OCI-LY1 (cell line): ENCODE results near the gene SEMG2.

Experiments
- H2AFZ ChIP-seq: fragments of 200-600 bp; sonication (generic), shearing (Covaris generic); 2 replicates; pipeline ENCODE4 v1.6.0; 2014; ENCODE audit warnings: antibody characterized with exemption, mild to moderate bottlenecking, low read length
- H3F3A ChIP-seq: fragments of 200-600 bp; sonication (generic), shearing (Covaris generic); 2 replicates; pipeline ENCODE4 v1.6.0; 2014; ENCODE audit warnings: mild to moderate bottlenecking, antibody characterized with exemption, low read length, moderate library complexity; ENCODE audit not compliant: insufficient read depth
- H3K27ac ChIP-seq: fragments of 200-600 bp; sonication (generic); 2 replicates; pipeline ENCODE4 v1.5.1; 2014; ENCODE audit warnings: low read length, mixed run types, mild to moderate bottlenecking, low read depth; ENCODE audit not compliant: poor library complexity, severe bottlenecking
- H3K27me3 ChIP-seq: fragments of 200-600 bp; sonication (generic); 2 replicates; pipeline ENCODE4 v1.6.0; 2014; ENCODE audit warnings: antibody characterized with exemption, mild to moderate bottlenecking, low read length, moderate library complexity; ENCODE audit not compliant: insufficient read depth
- H3K36me3 ChIP-seq: fragments of 200-600 bp; sonication (generic); 2 replicates; pipeline ENCODE4 v1.6.1; 2014; ENCODE audit warnings: mild to moderate bottlenecking, antibody characterized with exemption, low read length, moderate library complexity, mixed read lengths; ENCODE audit not compliant: insufficient read depth
- H3K4me1 ChIP-seq: fragments of 200-600 bp; sonication (generic); 2 replicates; pipeline ENCODE4 v1.5.1; 2014; ENCODE audit warnings: mild to moderate bottlenecking, low read length, moderate library complexity; ENCODE audit not compliant: insufficient read depth, severe bottlenecking
- H3K4me2 ChIP-seq: fragments of 200-600 bp; sonication (generic), shearing (Covaris generic); 2 replicates; pipeline ENCODE4 v1.6.1; 2014; ENCODE audit warnings: low read length
- H3K4me3 ChIP-seq: fragments of 200-600 bp; sonication (generic); 2 replicates; pipeline ENCODE4 v1.5.1; 2014; ENCODE audit warnings: low read length, low read depth, mild to moderate bottlenecking, mixed read lengths; ENCODE audit not compliant: poor library complexity, severe bottlenecking
- H3K79me2 ChIP-seq: fragments of 200-600 bp; shearing (Covaris generic); 2 replicates; pipeline ENCODE4 v1.6.1; 2016; ENCODE audit warnings: mixed run types, low read length, mixed read lengths; ENCODE audit not compliant: insufficient read depth
- H3K9ac ChIP-seq: fragments of 200-600 bp; sonication (generic), shearing (Covaris generic); 2 replicates; pipeline ENCODE4 v1.6.1; 2014; ENCODE audit warnings: mild to moderate bottlenecking, low read length, mixed read lengths
- H3K9me2 ChIP-seq: fragments of 200-600 bp; sonication (generic), shearing (Covaris generic); 2 replicates; pipeline ENCODE4 v1.6.1; 2014; ENCODE audit warnings: low read depth, mild to moderate bottlenecking, low read length, mixed read lengths
- H3K9me3 ChIP-seq: fragments of 200-600 bp; shearing (Covaris generic); 2 replicates; pipeline ENCODE4 v1.6.1; 2014; ENCODE audit warnings: low read length, mixed read lengths
- H4K20me1 ChIP-seq: fragments of 200-600 bp; sonication (generic), shearing (Covaris generic); 2 replicates; pipeline ENCODE4 v1.6.0; 2016; ENCODE audit warnings: mild to moderate bottlenecking, low read length; ENCODE audit not compliant: insufficient read depth
- EZH2 ChIP-seq: fragments of 200-600 bp; sonication (generic), shearing (Covaris generic); IDR thresholded peaks from 2 replicates; pipeline ENCODE4 v1.8.0; 2017; ENCODE audit warnings: borderline replicate concordance, mixed run types, mild to moderate bottlenecking, antibody characterized with exemption, low read length, moderate library complexity, mixed read lengths
- TF ChIP-seq, protein P1 (sequence below): fragments of 200-600 bp; sonication (generic), shearing (Covaris generic); IDR thresholded peaks from 2 replicates; pipeline ENCODE4 v1.5.1; 2017; ENCODE audit warnings: mild to moderate bottlenecking, antibody characterized with exemption, low read length, moderate library complexity, mixed read lengths

The SEMG2 gene, protein sequence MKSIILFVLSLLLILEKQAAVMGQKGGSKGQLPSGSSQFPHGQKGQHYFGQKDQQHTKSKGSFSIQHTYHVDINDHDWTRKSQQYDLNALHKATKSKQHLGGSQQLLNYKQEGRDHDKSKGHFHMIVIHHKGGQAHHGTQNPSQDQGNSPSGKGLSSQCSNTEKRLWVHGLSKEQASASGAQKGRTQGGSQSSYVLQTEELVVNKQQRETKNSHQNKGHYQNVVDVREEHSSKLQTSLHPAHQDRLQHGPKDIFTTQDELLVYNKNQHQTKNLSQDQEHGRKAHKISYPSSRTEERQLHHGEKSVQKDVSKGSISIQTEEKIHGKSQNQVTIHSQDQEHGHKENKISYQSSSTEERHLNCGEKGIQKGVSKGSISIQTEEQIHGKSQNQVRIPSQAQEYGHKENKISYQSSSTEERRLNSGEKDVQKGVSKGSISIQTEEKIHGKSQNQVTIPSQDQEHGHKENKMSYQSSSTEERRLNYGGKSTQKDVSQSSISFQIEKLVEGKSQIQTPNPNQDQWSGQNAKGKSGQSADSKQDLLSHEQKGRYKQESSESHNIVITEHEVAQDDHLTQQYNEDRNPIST

DNA sequence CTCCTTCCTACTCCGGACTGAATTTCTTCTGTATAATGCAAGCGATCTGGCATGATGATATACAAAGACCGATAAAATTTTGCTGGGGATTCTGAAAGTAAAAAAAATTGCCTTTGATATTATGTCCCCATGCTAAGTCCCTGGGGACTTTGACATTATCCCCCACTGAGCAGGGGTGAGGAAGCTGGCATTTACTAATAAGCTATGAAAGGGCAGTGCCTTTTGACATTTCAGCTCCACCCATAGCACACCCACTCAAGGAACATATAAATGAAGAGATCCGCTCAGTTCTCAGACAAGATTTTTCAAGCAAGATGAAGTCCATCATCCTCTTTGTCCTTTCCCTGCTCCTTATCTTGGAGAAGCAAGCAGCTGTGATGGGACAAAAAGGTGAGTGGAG, at the start of gene SEMG2:
TSS of gene SEMG2 (plus strand) at position 298 of the 400 bp plus-strand sequence. CDS start at position 315, 17 bp downstream.
- no peaks in the 10 kb centered on the region for H3K79me2 ChIP-seq
- no peaks in the 10 kb centered on the region for H3K9me2 ChIP-seq
- H2AFZ ChIP-seq = no peak within 1 kb of the TSS
- no peaks in the 10 kb centered on the region for H3K4me1 ChIP-seq
- TF ChIP-seq, protein P1, sequence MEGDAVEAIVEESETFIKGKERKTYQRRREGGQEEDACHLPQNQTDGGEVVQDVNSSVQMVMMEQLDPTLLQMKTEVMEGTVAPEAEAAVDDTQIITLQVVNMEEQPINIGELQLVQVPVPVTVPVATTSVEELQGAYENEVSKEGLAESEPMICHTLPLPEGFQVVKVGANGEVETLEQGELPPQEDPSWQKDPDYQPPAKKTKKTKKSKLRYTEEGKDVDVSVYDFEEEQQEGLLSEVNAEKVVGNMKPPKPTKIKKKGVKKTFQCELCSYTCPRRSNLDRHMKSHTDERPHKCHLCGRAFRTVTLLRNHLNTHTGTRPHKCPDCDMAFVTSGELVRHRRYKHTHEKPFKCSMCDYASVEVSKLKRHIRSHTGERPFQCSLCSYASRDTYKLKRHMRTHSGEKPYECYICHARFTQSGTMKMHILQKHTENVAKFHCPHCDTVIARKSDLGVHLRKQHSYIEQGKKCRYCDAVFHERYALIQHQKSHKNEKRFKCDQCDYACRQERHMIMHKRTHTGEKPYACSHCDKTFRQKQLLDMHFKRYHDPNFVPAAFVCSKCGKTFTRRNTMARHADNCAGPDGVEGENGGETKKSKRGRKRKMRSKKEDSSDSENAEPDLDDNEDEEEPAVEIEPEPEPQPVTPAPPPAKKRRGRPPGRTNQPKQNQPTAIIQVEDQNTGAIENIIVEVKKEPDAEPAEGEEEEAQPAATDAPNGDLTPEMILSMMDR = no peak
- no peak for TF ChIP-seq EZH2
- no peak within 1 kb of the TSS for H3K4me2 ChIP-seq
- H3K36me3 ChIP-seq = no peaks in the 10 kb centered on the region
- H3K27me3 ChIP-seq = no peaks in the 10 kb centered on the region
- H3K27ac ChIP-seq = no peak within 1 kb of the TSS
- no peaks in the 10 kb centered on the region for H3F3A ChIP-seq
- H3K9ac ChIP-seq = no peak within 1 kb of the TSS
- no peaks in the 10 kb centered on the region for H3K9me3 ChIP-seq
- no peaks in the 10 kb centered on the region for H4K20me1 ChIP-seq
- no peak within 1 kb of the TSS for H3K4me3 ChIP-seq

DNA sequence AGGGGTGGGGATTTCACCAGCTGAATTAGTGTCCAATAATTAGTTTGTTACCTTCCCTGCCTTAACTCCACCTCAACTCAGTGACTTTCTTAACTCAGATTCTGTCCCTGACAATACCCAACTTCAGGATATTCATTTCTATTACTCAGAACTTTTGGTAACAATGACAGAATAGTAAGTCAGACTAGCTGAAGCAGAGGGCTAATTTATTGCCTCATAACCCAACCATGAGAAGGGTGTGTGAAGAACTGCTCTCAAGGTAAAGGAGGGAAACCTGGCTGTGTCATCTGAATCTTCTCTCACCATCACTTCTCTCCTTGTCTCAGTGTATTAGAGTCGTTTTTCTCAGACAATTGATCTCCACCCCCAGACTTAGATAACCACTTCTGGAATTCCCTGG, 47.7 kb upstream of the SEMG2 start:
- Histone ChIP-seq H3K9ac (no peak overlapping the region), H3K27me3 (no peaks in the 10 kb centered on the region), H3K79me2 (no peaks in the 10 kb centered on the region), H3K27ac (no peak overlapping the region), H3F3A (no peaks in the 10 kb centered on the region), H3K36me3 (no peaks in the 10 kb centered on the region), H3K4me2 (no peak overlapping the region), H3K4me1 (no peaks in the 10 kb centered on the region), H4K20me1 (no peaks in the 10 kb centered on the region), H3K4me3 (no peak overlapping the region), H3K9me3 (no peaks in the 10 kb centered on the region), H2AFZ (no peak overlapping the region), H3K9me2 (no peaks in the 10 kb centered on the region)
- TF ChIP-seq, protein P1 = no peak

DNA sequence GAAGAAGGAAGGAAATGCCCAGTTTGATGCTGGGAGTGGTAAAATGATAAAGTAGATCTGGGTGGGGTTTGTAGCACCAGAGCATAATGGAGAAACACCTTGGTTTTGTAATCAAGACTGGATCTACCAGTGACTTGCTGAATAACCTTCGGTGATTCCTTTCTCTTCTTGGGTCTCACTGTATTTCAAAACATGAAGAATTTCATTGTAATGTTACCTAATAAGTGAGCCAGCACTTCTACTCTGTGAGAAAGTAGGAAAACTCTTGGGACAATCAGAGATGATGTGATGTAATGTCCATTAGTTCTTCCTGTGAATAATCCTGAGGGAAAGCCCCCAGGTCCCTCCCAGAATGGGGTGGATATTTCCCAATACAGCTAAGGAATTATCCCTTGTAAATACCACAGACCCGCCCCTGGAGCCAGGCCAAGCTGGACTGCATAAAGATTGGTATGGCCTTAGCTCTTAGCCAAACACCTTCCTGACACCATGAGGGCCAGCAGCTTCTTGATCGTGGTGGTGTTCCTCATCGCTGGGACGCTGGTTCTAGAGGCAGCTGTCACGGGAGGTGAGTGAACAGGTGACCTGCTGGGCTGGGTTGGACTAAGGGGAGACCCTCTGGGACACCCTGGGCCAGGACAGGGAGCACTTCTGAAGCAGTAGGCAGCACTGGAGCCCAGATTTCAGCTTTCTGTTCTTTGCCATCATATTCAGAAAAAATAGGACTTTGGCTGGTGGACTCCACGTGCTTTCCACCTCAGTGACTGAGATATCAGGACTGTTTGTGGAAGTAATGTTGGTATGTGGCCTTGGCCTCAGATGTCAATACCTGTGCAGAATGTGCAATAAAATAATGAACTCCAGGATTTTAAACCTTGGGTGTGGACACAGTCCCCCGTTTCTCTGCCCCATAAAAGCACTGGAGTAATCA, 46.5 kb upstream of the SEMG2 start, which contains the start of gene PI3:
TSS of gene PI3 (plus strand) at position 469 of the 931 bp plus-strand sequence. CDS start at position 490, 21 bp downstream.
- no peaks in the 10 kb centered on the region for H3F3A ChIP-seq
- no peak within 1 kb of the TSS for H2AFZ ChIP-seq
- no peaks in the 10 kb centered on the region for H3K36me3 ChIP-seq
- H3K9me3 ChIP-seq = no peaks in the 10 kb centered on the region
- no peak within 1 kb of the TSS for H3K4me3 ChIP-seq
- H4K20me1 ChIP-seq = no peaks in the 10 kb centered on the region
- H3K9ac ChIP-seq = no peak within 1 kb of the TSS
- H3K79me2 ChIP-seq = no peaks in the 10 kb centered on the region
- TF ChIP-seq EZH2 = no peak
- TF ChIP-seq, protein P1 = no peak
- no peaks in the 10 kb centered on the region for H3K9me2 ChIP-seq
- H3K4me2 ChIP-seq = no peak within 1 kb of the TSS
- no peaks in the 10 kb centered on the region for H3K27me3 ChIP-seq
- H3K27ac ChIP-seq = no peak within 1 kb of the TSS
- no peaks in the 10 kb centered on the region for H3K4me1 ChIP-seq
